Omental fat pad (tissue), 4 donors: Measurements from ENCODE around the gene AFDN. TPM values are rescaled to one million over a fixed set of nuclear protein-coding genes. Genes with fewer than 3 reads are reported as not detected.

Source experiments
- ATAC-seq: fragments of 150-250 bp; one replicate; pipeline ENCODE4 v1.9.1; 2016; ENCODE audit warnings: mild to moderate bottlenecking, moderate library complexity; ENCODE audit not compliant: low FRiP score
- DNase-seq: peaks from one replicate; pipeline ENCODE4 v3.0.0-alpha.2; 2019; ENCODE audit warnings: low spot score
- CTCF ChIP-seq, 3 donors: fragments of 450-650 bp; IDR thresholded peaks; one replicate each; pipeline ENCODE4 v1.5.1; 2016 to 2017; ENCODE audit warnings: antibody characterized with exemption in 3 of 3, mild to moderate bottlenecking in 3 of 3, moderate library complexity in 2 of 3
- total RNA-seq, 4 donors: library from RNA; depleted of rRNA; stranded (reverse); fragments of >200 nt; gene quantifications; one replicate each; pipeline ENCODE4 v1.1.0, GENCODE V29; 2016

AFDN gene
- total RNA-seq, 4 donors from 2014 or later, result 114 to 166 (median 125) TPM

GRCh38 chr6:167872538-167873210 lies 46.0 kb downstream of the AFDN start:
- DNase-seq (no peak), ATAC-seq (no peak)
- TF ChIP-seq CTCF (IDR thresholded peaks at IDR 0.05), result no peak

GRCh38 chr6:167877994-167878779 lies 51.5 kb downstream of the AFDN start:
- TF ChIP-seq CTCF (IDR thresholded peaks at IDR 0.05), result no peak
- no peak for DNase-seq
- ATAC-seq, result no peak

- no peak for TF ChIP-seq CTCF (IDR thresholded peaks at IDR 0.05)
- ATAC-seq, result no peak
- no peak for DNase-seq
These were observed 52.9 kb downstream of the AFDN start for GRCh38 chr6:167879612-167880011.

GRCh38 chr6:167881327-167881726 lies 54.6 kb downstream of the AFDN start:
- DNase-seq (no peak), ATAC-seq (no peak)
- no peak for TF ChIP-seq CTCF (IDR thresholded peaks at IDR 0.05)

- no peak for TF ChIP-seq CTCF (IDR thresholded peaks at IDR 0.05)
- DNase-seq (no peak), ATAC-seq (no peak)
These were observed 55.5 kb downstream of the AFDN start for GRCh38 chr6:167882244-167882643.

- DNase-seq (no peak), ATAC-seq (no peak)
- TF ChIP-seq CTCF (IDR thresholded peaks at IDR 0.05), result no peak
These were observed 61.4 kb downstream of the AFDN start for GRCh38 chr6:167888098-167888497.
